ENCODE measurements around the gene TMSB10.

GRCh38 chr2:84885111-84885510, 20.3 kb upstream of the TMSB10 start:
- TF ChIP-seq EZH2 (IDR thresholded peaks at IDR 0.05; ENCODE audit: low read length, unreplicated experiment) (no peak), CTCF (conservative IDR thresholded peaks at IDR 0.05; ENCODE audit: low read depth, low read length) (no peak), EZH2phosphoT487 (IDR thresholded peaks at IDR 0.05; ENCODE audit: borderline replicate concordance, low read length) (no peak)

Data from PC-3 (cell line).